Esophagus mucosa (tissue), 1 donor: ENCODE data around the gene LEF1. TPM values are rescaled to one million over a fixed set of nuclear protein-coding genes. Genes with fewer than 3 reads are reported as not detected.

Experiments
- ATAC-seq: fragments of 200-7000 bp; cut with Tn5 transposase; one replicate; pipeline ENCODE4 v1.9.1; 2020
- total RNA-seq: library from RNA; stranded (reverse); gene quantifications from one replicate; pipeline ENCODE4 v1.2.4, GENCODE V29; 2023
- donor health status: DM: yes; HTN: yes; CAD: no.

Gene LEF1
- 10.0 TPM for total RNA-seq

GRCh38 chr4:108168671-108169523 lies at the start of gene LEF1:
LEF1 (minus strand) TSS chr4:108168932; CDS start chr4:108167767, 1,165 bp downstream.
- ATAC-seq: peak; percentile 74

DNA sequence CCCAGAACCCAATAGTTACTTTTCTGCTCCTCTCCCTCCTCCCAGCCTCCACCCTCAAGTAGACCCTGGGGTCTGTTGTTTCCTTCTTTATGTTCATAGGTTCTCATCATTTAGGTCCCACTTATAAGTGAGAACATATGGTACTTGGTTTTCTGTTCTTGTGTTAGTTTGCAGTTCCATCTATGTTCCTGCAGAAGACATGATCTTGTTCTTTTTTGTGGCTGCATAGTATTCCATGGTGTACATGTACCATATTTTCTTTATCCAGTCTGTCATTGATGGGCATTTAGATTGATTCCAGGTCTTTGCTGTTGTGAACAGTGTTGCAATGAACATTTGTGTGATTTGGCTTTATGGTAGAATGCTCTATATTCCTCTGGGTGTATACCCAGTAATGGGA lies 47.8 kb upstream of the LEF1 start:
- ATAC-seq: no peak

DNA sequence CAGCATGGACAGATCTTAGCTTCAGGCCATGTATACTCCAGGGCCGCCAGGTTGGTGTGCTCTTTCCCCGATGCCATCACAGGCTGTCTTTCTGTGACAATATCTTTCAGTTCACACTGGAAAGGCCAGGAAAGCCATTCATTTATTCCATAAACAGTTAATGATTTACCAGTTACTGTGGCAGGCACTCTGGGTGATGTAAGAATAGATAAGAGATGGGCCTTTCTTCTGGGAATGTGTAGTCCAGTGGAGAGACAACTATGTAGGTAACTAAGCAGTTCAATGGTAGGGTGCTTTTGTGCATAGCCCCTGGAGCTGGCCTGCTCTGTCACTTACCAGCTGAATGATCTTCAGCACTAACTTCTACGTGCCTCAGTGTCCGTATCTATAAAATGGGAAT lies 46.3 kb upstream of the LEF1 start:
- ATAC-seq: no peak

DNA sequence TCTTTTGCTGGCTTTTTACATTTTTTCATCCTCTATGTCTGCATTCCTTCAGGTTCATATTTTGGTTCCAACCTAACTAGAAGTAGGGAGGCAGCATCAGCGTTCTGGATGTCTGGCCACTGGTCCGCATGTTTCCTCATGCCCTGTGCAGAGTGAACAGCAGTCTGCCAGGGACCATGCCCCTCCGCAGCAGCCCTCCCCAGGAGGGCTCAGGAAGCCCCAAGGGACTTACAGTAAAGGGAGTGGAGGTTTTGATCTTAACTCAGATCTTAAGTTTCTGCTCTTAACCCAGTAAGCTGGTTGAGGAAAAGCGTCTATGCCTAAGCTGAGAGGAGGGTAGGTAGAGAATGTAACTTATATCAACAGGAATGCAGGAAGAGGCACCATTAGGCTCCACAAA lies 45.0 kb upstream of the LEF1 start:
- ATAC-seq: no peak

DNA sequence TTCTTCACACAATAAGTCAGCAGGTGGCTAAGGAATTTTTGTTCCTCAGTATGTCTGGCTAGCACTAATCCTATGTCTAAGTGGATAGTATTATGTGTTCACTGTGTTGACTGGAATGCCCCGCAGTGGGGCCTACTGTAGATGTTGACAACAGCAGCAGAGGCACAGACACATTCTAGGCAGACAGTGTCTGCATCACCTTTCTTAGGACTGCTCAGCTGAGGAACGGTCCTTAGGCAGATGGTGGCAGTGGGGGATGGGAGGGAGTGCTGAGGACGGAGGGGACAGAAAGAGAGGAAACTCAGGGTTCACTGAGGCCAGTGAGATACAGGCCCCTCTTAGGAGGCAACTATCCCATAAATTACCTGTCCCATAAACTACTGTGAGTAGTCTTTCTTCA lies 44.6 kb upstream of the LEF1 start:
- no peak for ATAC-seq

DNA sequence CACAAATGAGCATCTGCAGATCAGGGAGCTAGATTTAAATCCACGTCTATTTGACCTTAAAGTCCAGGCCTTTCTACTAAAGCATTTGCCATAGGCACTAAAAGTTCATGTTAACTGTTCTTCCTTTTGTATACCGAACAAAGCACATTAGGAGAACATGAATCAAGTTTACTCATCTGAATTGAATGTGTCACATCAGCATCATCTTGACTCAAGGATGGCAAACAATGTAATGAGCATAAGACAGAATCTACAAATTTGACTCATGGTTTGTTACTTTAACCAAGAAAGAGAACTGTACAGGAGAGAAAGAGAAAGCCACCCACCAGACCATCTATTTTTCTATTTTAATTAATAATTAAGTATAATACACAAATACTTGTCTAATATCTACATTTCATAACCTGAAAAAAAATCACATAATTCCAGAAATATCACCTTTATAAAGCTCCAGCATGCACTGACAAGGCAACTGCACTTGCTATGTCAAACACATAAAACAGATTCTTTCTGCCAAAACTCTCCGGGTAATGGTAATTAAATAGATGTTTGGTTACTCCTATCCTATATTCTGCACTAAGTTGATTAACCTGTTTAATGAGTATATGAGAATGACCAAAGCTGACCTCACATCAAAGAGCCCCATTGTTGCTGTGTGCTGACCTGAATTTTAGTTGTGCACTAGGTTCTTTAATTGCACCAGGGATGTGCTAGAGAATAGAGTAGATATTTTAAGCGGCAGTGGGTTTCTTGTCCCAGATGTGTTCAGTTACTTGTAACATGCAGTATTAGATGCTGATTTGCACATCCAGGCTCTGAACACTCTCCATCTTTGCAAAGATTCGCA lies 42.5 kb upstream of the LEF1 start:
- ATAC-seq: peak; percentile 62

GRCh38 chr4:108209489-108209888 lies 40.8 kb upstream of the LEF1 start:
- ATAC-seq: no peak

DNA sequence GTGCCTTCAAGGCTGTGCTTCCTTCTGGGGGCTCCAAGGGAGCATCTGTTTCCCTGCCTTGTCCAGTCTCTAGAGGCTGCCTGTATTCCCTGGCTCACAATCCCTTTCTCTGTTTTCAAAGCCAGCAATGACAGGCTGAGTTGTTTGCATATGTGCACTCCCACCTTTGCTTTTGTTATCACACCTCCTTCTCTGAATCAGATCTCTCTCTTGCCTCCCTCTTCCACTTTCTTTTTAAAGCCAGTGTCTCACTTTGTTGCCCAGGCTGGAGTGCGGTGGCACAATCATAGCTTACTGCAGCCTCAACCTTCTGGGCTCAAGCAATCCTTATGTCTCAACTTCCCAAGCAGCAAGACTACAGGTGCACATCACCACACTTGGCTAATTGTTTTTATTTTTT lies 37.1 kb upstream of the LEF1 start:
- ATAC-seq: no peak

DNA sequence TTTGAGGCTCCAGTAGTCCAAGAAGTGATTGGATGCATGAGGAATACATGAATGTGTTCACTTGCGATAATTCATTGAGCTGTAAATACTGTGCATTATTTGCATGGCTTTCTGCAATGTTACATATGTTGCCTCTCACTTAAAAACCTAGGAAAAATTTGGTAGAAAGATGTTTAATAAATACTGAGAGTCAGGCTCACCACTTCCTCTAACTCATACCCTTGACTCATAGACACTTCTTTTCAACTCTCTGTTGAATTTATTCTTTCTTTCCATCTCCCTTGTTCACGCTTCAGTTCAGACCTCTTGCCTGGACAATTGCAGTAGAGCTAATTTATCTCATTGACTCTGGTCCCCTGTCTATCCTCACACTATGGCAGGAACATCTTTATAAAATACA lies 35.8 kb upstream of the LEF1 start:
- ATAC-seq: no peak

DNA sequence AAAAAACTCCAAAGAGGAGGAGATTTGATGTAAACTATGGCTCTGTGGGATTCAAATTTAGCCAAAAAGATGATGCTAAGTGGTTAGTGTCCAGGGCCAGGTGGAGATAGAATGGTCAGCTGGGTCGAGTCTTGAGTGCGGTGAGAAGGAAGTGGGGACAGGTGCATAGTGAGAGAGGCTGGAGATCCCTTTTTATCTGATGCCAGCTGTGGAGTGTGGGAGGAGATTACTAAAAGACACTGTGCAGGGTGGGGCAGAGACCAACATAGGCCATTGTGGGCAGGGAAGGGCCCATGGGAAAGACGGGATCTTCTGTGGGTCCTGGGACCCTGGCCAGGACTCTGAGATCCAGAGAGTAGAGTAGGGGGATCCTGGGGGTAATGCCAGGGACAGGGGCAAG lies 34.6 kb upstream of the LEF1 start:
- ATAC-seq: no peak

- no peak for ATAC-seq
Observed at GRCh38 chr4:108201774-108202173, 33.0 kb upstream of the LEF1 start.

DNA sequence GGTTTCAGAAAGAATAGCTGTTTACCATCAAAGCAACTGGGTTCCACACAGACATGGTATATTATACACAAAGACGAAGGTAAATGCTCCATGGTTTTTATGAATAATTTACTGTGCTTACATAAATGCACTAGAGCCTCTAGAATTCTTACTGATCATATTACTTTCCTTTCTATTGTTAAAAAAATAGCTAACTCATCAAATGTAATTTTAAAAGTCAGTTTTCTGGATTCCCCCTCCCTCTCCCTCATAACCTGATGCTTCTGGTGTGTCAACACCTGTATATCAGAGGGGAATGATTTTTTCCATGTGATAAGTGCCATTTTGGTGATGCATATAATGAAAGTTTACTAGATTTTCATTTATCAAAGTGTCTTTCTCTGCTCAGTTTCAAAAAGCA lies 31.1 kb upstream of the LEF1 start:
- no peak for ATAC-seq

DNA sequence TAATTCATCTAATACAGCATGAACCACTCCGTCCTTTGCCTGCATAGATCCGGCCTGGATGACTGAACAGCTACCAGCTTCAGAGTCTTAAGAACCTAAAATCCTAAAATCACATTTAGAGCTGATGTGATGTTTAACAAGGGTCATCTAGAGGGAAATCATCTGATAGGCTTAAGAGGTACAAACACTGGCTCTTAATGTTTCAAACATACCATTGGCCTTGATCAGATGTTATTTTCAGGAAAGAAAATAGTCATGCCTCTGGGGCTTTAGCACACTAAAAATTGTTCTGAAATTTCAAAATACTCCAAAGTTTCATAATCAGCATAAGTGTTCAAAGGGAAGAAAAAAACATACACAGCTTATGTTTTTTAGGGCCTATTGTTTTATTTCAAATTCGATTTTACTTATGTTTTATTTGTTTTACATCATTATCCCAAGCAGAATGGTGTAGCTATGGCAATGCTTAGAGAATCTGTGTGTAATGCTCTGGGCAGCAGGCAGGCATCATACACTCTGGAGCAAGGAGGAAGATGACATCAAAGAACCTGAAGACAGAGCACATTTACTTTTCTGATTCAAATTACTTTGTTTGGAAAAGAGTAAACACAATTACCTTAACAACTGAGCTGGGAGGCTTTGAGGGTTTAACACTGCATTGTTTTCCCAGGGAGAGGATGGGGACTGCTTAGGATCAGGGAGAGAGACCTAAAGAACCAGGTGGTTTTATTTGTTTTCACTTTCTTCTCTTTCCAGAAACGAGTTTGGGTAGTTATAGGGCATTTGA lies 25.3 kb upstream of the LEF1 start:
- ATAC-seq: no peak

- ATAC-seq: no peak
Observed at GRCh38 chr4:108192935-108193334, 24.2 kb upstream of the LEF1 start.

- ATAC-seq: no peak
Observed at GRCh38 chr4:108192056-108192455, 23.3 kb upstream of the LEF1 start.

DNA sequence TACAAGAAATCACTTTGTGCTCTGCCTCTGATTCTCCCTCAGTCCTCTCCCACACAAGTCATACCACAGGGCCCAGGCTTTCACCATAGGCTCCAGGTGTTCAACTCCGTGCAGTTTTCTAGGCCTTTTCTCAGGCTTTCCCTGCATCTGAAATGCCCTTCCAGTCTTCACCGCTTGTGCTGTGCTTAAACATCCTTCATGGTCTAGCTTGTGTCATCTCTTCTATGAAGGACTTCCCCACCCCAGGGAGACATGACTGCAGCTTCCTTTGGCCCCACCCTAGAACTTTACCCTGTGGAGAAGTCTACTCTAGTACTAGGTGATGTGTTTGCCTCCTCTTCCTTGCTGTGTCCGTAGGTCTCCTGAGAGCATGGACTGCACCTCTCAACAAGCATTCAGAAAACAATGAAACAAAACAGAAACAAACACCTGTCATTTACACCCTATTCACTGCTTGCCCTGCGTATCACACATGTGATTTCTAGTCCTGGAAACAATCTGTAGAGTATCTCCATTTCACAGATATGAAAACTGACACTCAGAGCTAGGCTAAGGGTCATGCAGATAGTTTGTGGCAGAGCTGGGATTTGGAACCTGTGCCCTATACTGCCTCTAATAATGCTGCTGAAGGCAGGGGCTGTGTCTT lies 22.7 kb upstream of the LEF1 start:
- ATAC-seq: no peak

- no peak for ATAC-seq
Observed at GRCh38 chr4:108188770-108189169, 20.0 kb upstream of the LEF1 start.

- no peak for ATAC-seq
Observed at GRCh38 chr4:108185252-108185651, 16.5 kb upstream of the LEF1 start.

- no peak for ATAC-seq
Observed at GRCh38 chr4:108184453-108185049, 15.8 kb upstream of the LEF1 start.

GRCh38 chr4:108181704-108182103 lies 13.0 kb upstream of the LEF1 start:
- no peak for ATAC-seq

DNA sequence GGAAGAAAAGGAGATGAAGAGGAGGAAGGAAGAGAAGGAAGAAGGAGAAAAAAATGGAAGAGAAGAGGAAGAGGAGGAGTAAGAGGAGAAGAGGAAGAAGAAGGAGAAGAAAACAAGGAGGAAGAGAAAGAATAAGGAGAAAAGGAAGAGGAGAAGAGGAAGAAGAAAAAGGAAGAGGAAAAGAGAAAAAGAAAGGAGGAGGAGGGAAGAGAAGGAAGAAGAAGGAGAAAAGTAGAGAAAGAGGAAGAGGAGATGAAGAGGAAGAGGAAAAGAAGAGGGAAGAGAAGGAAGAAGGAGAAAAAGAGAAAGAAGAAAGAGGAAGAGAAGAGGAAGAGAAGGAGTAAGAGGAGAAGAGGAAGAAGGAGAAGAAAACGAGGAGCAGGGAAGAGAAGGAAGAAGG lies 11.8 kb upstream of the LEF1 start:
- no peak for ATAC-seq

DNA sequence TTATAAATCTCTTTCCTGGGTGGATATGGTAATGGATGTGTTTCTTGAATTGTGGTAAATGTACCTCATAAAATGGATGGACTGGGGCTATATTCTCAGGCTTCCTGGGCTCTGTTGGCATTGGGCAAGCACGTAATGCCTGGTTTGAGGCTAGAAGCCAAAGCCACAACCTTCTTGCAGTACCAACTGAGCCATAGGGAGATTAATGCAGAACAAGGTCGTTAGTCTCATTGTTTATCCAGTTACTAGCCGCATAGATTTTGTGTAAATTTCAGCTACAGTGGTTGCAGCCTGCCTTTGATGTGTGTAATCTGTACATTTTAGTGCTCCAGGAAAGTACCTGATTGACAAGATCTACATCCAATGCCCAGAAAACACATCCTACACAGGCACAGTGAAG lies 7.2 kb upstream of the LEF1 start:
- ATAC-seq: no peak
